ENCODE measurements around the gene IL22RA1.

GRCh38 chr1:24091971-24092482 lies 50.9 kb downstream of the IL22RA1 start:
- TF ChIP-seq POLR2A (IDR thresholded peaks at IDR 0.05; ENCODE audit: low read depth): no peak
- TF ChIP-seq, protein P1, sequence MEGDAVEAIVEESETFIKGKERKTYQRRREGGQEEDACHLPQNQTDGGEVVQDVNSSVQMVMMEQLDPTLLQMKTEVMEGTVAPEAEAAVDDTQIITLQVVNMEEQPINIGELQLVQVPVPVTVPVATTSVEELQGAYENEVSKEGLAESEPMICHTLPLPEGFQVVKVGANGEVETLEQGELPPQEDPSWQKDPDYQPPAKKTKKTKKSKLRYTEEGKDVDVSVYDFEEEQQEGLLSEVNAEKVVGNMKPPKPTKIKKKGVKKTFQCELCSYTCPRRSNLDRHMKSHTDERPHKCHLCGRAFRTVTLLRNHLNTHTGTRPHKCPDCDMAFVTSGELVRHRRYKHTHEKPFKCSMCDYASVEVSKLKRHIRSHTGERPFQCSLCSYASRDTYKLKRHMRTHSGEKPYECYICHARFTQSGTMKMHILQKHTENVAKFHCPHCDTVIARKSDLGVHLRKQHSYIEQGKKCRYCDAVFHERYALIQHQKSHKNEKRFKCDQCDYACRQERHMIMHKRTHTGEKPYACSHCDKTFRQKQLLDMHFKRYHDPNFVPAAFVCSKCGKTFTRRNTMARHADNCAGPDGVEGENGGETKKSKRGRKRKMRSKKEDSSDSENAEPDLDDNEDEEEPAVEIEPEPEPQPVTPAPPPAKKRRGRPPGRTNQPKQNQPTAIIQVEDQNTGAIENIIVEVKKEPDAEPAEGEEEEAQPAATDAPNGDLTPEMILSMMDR (IDR thresholded peaks at IDR 0.05): no peak
- TF ChIP-seq POLR2AphosphoS5 (IDR thresholded peaks at IDR 0.05): no peak
- no peak for TF ChIP-seq EP300 (IDR thresholded peaks at IDR 0.05)

All from esophagus muscularis mucosa (tissue), 4 donors.